Measurements from ENCODE around the gene GAPVD1.
A peak's percentile ranks its signal among the peaks of the same experiment; 100 is the strongest.
"Not testable (repeated sequence)": the region's sequence is repeated elsewhere in the genome, so short reads cannot be mapped to it uniquely, and the experiment has no call there.

GAPVD1 gene

DNA sequence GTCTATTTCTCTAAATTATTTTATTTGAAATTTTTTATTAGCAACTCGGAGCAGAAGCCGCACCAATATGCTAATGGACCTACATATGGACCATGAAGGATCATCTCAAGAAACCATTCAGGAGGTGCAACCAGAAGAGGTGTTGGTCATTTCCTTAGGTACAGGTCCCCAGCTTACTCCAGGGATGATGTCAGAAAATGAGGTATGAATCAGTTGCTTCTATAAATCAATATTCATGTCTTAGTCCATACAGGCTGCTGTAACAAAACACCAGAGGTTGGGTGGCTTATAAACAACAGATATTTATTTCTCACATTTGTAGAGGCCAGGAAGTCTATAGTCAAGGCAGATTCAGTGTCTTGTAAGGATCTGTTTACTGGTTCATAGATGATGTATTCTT lies 50.8 kb downstream of the GAPVD1 start:
- no peak for DNase-seq
- Mint-ChIP-seq H3K27me3 (no peaks in the 10 kb centered on the region), H3K9me3 (peaks cover 0 to 3% of the 10 kb centered on the region in 2 donors), H3K36me3 (peaks cover 50 to 57% of the 10 kb centered on the region in 2 donors), H3K4me1 (no peaks in the 10 kb centered on the region), H3K4me3 (no peak overlapping the region), H3K27ac (no peak overlapping the region)
- no peak for ATAC-seq (replicated peaks)

- peaks cover 52 to 64% of the 10 kb centered on the region in 2 donors for H3K36me3 Mint-ChIP-seq
- not testable (repeated sequence) for H3K4me1 Mint-ChIP-seq; DNase-seq; H3K27ac Mint-ChIP-seq; H3K9me3 Mint-ChIP-seq; H3K27me3 Mint-ChIP-seq; ATAC-seq (replicated peaks); H3K4me3 Mint-ChIP-seq
Measured at GRCh38 chr9:125316359-125316758, 54.7 kb downstream of the GAPVD1 start.

DNA sequence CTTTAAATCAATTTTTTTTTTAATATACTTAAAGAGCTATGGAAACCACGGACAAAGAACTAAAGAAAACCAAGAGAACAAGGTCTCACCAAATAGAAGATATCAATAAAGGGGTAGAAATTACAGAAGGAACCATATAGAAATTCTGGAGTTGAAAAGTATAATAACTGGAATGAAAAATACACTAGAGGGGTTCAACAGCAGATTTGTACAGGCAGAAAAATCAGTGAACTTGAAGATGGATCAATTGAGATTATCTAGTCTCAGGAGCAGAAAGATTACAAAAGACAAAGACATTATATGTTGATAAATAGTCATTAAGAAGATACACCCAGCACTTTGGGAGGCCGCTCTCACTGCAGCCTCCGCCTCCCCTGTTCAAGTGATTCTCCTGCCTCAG lies 56.1 kb downstream of the GAPVD1 start:
- Mint-ChIP-seq H3K27me3 (no peaks in the 10 kb centered on the region), H3K4me1 (no peaks in the 10 kb centered on the region), H3K4me3 (no peak overlapping the region), H3K36me3 (peaks cover 52 to 59% of the 10 kb centered on the region in 2 donors), H3K27ac (no peak overlapping the region), H3K9me3 (peaks cover 3 to 7% of the 10 kb centered on the region in 2 donors)
- DNase-seq, result no peak
- no peak for ATAC-seq (replicated peaks)

DNA sequence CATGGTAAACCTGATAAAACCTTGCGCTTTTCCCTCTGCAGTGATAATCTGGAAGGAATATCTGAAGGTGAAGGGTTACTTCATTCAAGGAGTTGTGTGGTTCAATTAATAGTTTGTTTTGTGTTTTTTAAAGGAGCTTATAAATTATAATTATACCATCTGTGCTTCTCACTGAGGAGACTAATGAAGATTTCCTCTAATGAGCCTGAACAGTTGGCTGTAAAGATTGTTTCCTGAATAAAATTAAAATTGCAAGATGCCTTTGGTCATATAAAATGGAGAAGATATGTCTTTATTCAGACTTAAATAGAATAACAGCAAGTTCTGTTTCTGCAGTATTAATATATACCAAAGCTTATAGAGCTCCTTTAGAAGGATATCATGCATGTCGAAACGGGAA lies 59.9 kb downstream of the GAPVD1 start:
- DNase-seq, result no peak
- H3K27me3 Mint-ChIP-seq, result no peaks in the 10 kb centered on the region
- no peak for ATAC-seq (replicated peaks)
- peaks cover 3 to 4% of the 10 kb centered on the region in 2 donors for H3K9me3 Mint-ChIP-seq
- H3K4me3 Mint-ChIP-seq, result no peak overlapping the region
- H3K4me1 Mint-ChIP-seq, result no peaks in the 10 kb centered on the region
- no peak overlapping the region for H3K27ac Mint-ChIP-seq
- peaks cover 31 to 38% of the 10 kb centered on the region in 2 donors for H3K36me3 Mint-ChIP-seq

GRCh38 chr9:125323615-125324014 lies 62.0 kb downstream of the GAPVD1 start:
- no peak for DNase-seq
- H3K4me3 Mint-ChIP-seq, result no peak overlapping the region
- H3K4me1 Mint-ChIP-seq, result no peaks in the 10 kb centered on the region
- no peaks in the 10 kb centered on the region for H3K27me3 Mint-ChIP-seq
- H3K36me3 Mint-ChIP-seq, result peaks cover 16 to 26% of the 10 kb centered on the region in 2 donors
- no peaks in the 10 kb centered on the region for H3K9me3 Mint-ChIP-seq
- ATAC-seq (replicated peaks), result no peak
- H3K27ac Mint-ChIP-seq, result no peak overlapping the region

DNA sequence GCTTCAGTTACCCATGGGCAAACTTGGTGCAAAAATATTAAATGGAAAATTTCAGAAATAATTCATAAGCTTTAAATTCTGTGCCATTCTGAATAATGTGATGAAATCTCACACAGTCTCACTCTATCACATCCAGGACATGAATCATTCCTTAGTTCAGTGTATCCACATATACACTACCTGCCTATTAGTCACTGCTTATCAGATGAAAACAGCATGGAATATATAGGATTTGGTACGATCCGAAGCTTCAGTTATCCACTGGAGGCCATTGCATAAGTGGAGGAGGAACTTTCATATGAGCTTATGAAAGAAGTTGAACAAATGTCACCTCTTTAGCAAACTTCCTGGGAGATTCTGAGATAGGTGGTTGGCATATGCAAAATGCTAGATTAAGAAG lies 64.2 kb downstream of the GAPVD1 start:
- Mint-ChIP-seq H3K4me1 (no peaks in the 10 kb centered on the region), H3K27me3 (no peaks in the 10 kb centered on the region), H3K36me3 (peaks cover 27 to 37% of the 10 kb centered on the region in 2 donors), H3K27ac (no peak overlapping the region), H3K4me3 (no peak overlapping the region), H3K9me3 (no peaks in the 10 kb centered on the region)
- no peak for ATAC-seq (replicated peaks)
- DNase-seq, result no peak

DNA sequence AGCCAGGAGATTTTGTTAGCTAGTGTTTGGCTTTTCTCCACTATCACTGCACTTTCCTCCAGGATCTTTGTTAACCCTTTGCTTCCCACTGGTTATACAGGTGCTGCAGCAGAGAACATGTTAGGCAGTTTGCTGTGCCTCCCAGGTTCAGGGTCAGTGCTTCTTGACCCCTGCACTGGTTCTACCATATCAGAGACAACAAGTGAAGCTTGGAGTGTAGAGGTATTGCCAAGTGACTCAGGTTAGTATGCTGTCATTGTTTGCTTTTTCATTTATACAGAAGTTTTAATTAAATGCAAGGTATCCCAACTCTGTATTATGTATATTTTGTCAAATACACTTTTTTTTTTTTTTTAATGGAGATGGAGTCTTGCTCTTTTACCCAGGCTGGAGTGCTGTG lies 68.4 kb downstream of the GAPVD1 start:
- no peak for DNase-seq

DNA sequence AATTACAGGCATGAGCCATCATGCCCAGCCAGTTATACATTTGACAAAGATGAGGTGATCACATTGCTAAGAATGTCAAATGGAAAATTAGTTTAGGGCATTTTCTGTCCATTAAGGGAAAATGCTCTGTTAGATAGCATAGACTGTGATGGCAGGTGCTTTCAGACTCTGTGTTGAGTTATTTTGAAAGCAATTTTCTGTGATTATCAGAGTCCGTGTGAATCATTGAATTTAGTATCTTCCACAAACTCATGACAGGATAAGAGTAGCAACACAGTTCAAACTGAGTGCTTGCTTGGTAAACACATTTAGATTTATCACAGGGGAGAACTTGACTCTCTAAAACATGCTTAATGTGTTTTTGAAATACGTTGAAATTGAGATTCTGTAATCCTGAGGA lies 69.0 kb downstream of the GAPVD1 start:
- Mint-ChIP-seq H3K36me3 (peaks cover 35 to 51% of the 10 kb centered on the region in 2 donors), H3K27me3 (no peaks in the 10 kb centered on the region), H3K27ac (no peak overlapping the region), H3K4me1 (peaks cover 2 to 12% of the 10 kb centered on the region in 2 donors), H3K4me3 (no peak overlapping the region), H3K9me3 (no peaks in the 10 kb centered on the region)
- ATAC-seq (replicated peaks) (no peak), DNase-seq (no peak)

More for the DNA sequence above, 68.4 kb downstream of the GAPVD1 start:
- ATAC-seq (replicated peaks), result no peak
- peaks cover 35 to 51% of the 10 kb centered on the region in 2 donors for H3K36me3 Mint-ChIP-seq
- H3K27ac Mint-ChIP-seq, result no peak overlapping the region
- H3K4me1 Mint-ChIP-seq, result peaks cover 2 to 12% of the 10 kb centered on the region in 2 donors
- H3K9me3 Mint-ChIP-seq, result no peaks in the 10 kb centered on the region
- H3K4me3 Mint-ChIP-seq, result no peak overlapping the region
- H3K27me3 Mint-ChIP-seq, result no peaks in the 10 kb centered on the region

- peak; percentile 27 for DNase-seq
- H3K27ac Mint-ChIP-seq, result peak overlapping the region; percentile 2
- ATAC-seq (replicated peaks), result peak; percentile 95 to 98
Measured at GRCh38 chr9:125332527-125332926, 70.9 kb downstream of the GAPVD1 start.

DNA sequence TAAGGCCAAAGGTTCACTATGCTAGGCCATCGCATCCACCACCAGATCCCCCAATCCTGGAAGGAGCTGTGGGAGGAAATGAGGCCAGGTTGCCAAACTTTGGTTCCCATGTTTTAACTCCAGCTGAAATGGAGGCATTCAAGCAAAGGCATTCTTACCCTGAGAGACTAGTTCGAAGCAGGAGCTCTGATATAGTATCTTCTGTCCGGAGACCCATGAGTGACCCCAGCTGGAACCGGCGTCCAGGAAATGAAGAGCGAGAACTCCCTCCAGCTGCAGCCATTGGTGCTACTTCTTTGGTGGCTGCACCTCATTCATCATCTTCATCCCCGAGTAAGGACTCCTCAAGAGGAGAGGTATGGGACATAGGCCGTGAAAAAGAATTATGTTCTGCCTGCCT lies 75.6 kb downstream of the GAPVD1 start:
- DNase-seq, result no peak
- Mint-ChIP-seq H3K36me3 (peaks cover 31 to 52% of the 10 kb centered on the region in 2 donors), H3K9me3 (no peaks in the 10 kb centered on the region), H3K4me1 (peaks cover 0 to 4% of the 10 kb centered on the region in 2 donors), H3K27ac (no peak overlapping the region), H3K27me3 (no peaks in the 10 kb centered on the region), H3K4me3 (no peak overlapping the region)
- ATAC-seq (replicated peaks), result no peak

More at GRCh38 chr9:125332527-125332926, 70.9 kb downstream of the GAPVD1 start:
- H3K27me3 Mint-ChIP-seq, result no peaks in the 10 kb centered on the region
- peaks cover 2 to 12% of the 10 kb centered on the region in 2 donors for H3K4me1 Mint-ChIP-seq
- H3K4me3 Mint-ChIP-seq, result no peak overlapping the region
- H3K36me3 Mint-ChIP-seq, result peaks cover 32 to 48% of the 10 kb centered on the region in 2 donors
- no peaks in the 10 kb centered on the region for H3K9me3 Mint-ChIP-seq

- DNase-seq (no peak), ATAC-seq (replicated peaks) (no peak)
- no peak overlapping the region for H3K4me3 Mint-ChIP-seq
- H3K27me3 Mint-ChIP-seq, result no peaks in the 10 kb centered on the region
- no peaks in the 10 kb centered on the region for H3K4me1 Mint-ChIP-seq
- no peak overlapping the region for H3K27ac Mint-ChIP-seq
- H3K9me3 Mint-ChIP-seq, result no peaks in the 10 kb centered on the region
- H3K36me3 Mint-ChIP-seq, result peaks cover 27 to 47% of the 10 kb centered on the region in 2 donors
Measured at GRCh38 chr9:125338929-125339328, 77.3 kb downstream of the GAPVD1 start.

DNA sequence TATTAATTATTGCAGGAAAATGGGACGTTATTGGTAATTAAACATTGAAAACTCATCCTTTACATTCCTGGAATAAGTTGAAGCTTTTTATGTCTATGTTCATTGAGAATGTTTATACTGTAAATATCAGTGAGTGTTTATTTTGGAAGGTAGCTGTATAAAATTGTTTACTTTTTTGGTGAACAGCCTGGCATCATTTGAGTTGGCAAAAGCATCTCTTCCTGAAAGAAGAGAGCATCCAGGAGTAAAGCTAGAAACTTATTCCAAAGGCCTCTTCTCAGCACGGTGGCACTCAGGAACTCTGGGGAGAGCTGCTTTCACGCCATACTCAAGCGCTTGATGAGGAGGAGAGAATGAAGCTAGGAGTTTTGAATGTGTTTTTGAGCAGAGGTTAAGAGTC lies 79.9 kb downstream of the GAPVD1 start:
- no peak for ATAC-seq (replicated peaks)
- no peak for DNase-seq
- no peaks in the 10 kb centered on the region for H3K9me3 Mint-ChIP-seq
- H3K27me3 Mint-ChIP-seq, result no peaks in the 10 kb centered on the region
- peaks cover 26 to 49% of the 10 kb centered on the region in 2 donors for H3K36me3 Mint-ChIP-seq
- no peak overlapping the region for H3K4me3 Mint-ChIP-seq
- H3K4me1 Mint-ChIP-seq, result no peaks in the 10 kb centered on the region
- H3K27ac Mint-ChIP-seq, result no peak overlapping the region

- H3K36me3 Mint-ChIP-seq, result peaks cover 34 to 50% of the 10 kb centered on the region in 2 donors
- no peaks in the 10 kb centered on the region for H3K4me1 Mint-ChIP-seq
- H3K9me3 Mint-ChIP-seq, result no peaks in the 10 kb centered on the region
- H3K27ac Mint-ChIP-seq, result no peak overlapping the region
- H3K27me3 Mint-ChIP-seq, result no peaks in the 10 kb centered on the region
- ATAC-seq (replicated peaks) (no peak), DNase-seq (no peak)
- no peak overlapping the region for H3K4me3 Mint-ChIP-seq
Measured at GRCh38 chr9:125343518-125344275, 82.1 kb downstream of the GAPVD1 start.

GRCh38 chr9:125346080-125346732 lies 84.6 kb downstream of the GAPVD1 start:
- ATAC-seq (replicated peaks) (no peak), DNase-seq (no peak)
- Mint-ChIP-seq H3K27me3 (no peaks in the 10 kb centered on the region), H3K27ac (no peak overlapping the region), H3K4me3 (no peak overlapping the region), H3K4me1 (no peaks in the 10 kb centered on the region), H3K36me3 (peaks cover 42 to 57% of the 10 kb centered on the region in 2 donors), H3K9me3 (peaks cover 0 to 3% of the 10 kb centered on the region in 2 donors)

DNA sequence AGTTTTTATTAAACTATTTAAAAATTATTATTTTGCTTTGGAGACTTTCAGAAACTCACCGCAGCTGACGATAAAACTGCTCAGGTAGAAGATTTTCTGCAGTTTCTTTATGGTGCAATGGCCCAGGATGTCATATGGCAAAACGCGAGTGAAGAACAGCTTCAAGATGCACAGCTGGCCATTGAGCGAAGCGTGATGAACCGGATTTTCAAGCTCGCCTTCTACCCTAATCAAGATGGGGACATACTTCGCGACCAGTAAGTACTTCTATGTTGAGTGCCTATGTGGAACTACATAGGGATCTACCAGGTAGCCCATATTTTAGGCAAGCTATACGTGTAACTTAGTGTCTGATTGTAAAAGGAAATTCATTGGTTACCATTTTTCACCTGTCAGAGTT lies 94.0 kb downstream of the GAPVD1 start:
- Mint-ChIP-seq H3K27ac (no peak overlapping the region), H3K4me1 (peaks cover 6 to 17% of the 10 kb centered on the region in 2 donors), H3K27me3 (no peaks in the 10 kb centered on the region), H3K9me3 (peaks cover 0 to 3% of the 10 kb centered on the region in 2 donors), H3K4me3 (no peak overlapping the region), H3K36me3 (peaks cover 39 to 57% of the 10 kb centered on the region in 2 donors)
- DNase-seq (no peak), ATAC-seq (replicated peaks) (no peak)

Measured in stimulated activated naive B cell treated with anti-CD40 and anti-IgM and Interleukin-4, amounts not matched to agents 10 μg/mL and 1 μg/mL and 100 μg/mL, for 72 hours (primary cell).